ENCODE data around the gene TPRKB. TPM values are rescaled to one million over a fixed set of nuclear protein-coding genes. Genes with fewer than 3 reads are reported as not detected.

Gene TPRKB
- total RNA-seq, 6 donors from 2014 or later: 4.7 to 19.0 (median 13.4) TPM

DNA sequence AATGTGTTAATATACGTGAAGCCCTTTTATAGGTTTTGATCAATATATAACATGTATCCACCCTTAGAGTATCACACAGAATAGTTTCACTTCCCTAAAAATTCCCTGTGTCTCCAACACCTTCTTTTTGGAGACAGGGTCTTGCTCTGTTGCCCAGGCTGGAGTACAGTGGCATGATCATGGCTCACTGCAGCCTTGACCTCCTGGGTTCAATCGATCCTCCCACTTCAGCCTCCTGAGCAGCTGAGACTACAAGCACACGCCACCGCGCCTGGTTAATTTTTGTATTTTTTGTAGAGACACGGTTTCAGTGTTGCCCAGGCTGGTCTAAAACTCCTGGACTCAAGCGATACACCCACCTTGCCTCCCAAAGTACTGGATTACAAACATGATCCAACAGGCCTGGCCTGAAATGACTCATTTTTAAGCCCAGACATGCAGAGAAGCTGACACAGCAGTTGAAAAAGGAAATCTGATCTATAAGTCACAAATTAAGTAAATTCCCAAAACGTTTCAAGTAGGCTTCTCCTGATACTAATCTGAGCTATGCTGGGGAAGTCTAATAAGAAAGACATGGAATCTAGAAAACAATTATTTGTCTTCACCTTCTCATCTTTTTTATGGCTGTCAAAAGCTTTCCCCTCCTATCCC lies 39.8 kb upstream of the TPRKB start:
- TF ChIP-seq POLR2AphosphoS5 (IDR thresholded peaks at IDR 0.05) (no peak), POLR2A (IDR thresholded peaks at IDR 0.05) (no peak), EP300 (IDR thresholded peaks at IDR 0.05) (no peak)
- TF ChIP-seq, protein P1, sequence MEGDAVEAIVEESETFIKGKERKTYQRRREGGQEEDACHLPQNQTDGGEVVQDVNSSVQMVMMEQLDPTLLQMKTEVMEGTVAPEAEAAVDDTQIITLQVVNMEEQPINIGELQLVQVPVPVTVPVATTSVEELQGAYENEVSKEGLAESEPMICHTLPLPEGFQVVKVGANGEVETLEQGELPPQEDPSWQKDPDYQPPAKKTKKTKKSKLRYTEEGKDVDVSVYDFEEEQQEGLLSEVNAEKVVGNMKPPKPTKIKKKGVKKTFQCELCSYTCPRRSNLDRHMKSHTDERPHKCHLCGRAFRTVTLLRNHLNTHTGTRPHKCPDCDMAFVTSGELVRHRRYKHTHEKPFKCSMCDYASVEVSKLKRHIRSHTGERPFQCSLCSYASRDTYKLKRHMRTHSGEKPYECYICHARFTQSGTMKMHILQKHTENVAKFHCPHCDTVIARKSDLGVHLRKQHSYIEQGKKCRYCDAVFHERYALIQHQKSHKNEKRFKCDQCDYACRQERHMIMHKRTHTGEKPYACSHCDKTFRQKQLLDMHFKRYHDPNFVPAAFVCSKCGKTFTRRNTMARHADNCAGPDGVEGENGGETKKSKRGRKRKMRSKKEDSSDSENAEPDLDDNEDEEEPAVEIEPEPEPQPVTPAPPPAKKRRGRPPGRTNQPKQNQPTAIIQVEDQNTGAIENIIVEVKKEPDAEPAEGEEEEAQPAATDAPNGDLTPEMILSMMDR (IDR thresholded peaks at IDR 0.05): no peak
- Histone ChIP-seq H3K4me1 (peaks cover 13 to 23% (median 16%) of the 10 kb centered on the region in 4 donors), H3K27me3 (no peaks in the 10 kb centered on the region), H3K4me3 (no peak overlapping the region), H3K27ac (no peak overlapping the region), H3K36me3 (peaks cover 14 to 53% (median 25%) of the 10 kb centered on the region in 4 donors), H3K9me3 (no peaks in the 10 kb centered on the region)
- ATAC-seq (ENCODE audit: low FRiP score in 2 of 2) (no peak), DNase-seq (no peak)
- 86 to 88% methylated on average over 8 of the region's 8 CpGs for WGBS, 2 donors

DNA sequence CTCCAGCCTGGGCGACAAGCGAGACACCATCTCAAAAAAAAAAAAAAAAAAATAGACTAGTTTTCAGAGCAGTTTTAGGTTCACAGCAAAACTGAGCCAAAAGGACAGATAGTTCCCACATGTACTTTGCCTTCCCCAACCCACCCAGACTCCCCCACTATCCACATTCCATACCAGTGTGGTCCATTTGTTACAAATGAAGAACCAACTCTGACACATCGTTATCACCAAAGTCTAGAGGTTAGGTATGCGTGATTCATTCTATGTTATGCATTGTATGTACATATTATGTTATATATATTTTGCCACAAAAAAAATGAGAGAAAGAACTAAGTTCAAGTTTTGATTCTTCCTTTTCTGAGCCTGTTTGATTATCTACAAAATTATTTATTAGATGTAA lies 39.2 kb upstream of the TPRKB start:
- 89% methylated on average over 4 of the region's 4 CpGs for WGBS, 2 donors
- Histone ChIP-seq H3K4me3 (no peak overlapping the region), H3K4me1 (peaks cover 13 to 23% (median 16%) of the 10 kb centered on the region in 4 donors), H3K27me3 (no peaks in the 10 kb centered on the region), H3K36me3 (peaks cover 14 to 57% (median 27%) of the 10 kb centered on the region in 4 donors), H3K27ac (no peak overlapping the region), H3K9me3 (no peaks in the 10 kb centered on the region)
- TF ChIP-seq, protein P1 (IDR thresholded peaks at IDR 0.05): no peak
- TF ChIP-seq EP300 (IDR thresholded peaks at IDR 0.05): no peak
- no peak for TF ChIP-seq POLR2AphosphoS5 (IDR thresholded peaks at IDR 0.05)
- no peak for TF ChIP-seq POLR2A (IDR thresholded peaks at IDR 0.05)
- DNase-seq (no peak), ATAC-seq (ENCODE audit: low FRiP score in 2 of 2) (no peak)

DNA sequence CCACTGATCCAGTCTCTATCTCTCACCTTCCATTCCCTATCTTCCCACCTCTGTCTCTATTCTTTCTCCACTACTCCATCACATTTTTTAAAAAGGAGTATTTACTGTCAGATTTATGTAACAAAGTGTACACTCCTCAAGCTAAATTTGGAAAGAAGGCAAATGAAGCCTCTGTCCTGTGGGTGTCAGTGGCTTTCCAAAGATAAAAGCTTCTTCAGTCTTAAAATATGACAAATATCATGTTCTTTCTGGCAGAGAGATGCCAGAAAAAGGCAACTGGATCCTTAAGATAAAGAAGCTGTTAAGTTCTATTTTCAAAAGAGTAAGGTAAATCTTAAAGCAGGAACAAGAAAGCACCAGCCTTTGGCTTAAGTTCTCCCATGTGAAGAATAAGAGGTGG lies 35.7 kb upstream of the TPRKB start:
- TF ChIP-seq POLR2AphosphoS5 (IDR thresholded peaks at IDR 0.05) (no peak), EP300 (IDR thresholded peaks at IDR 0.05) (no peak), POLR2A (IDR thresholded peaks at IDR 0.05) (no peak)
- TF ChIP-seq, protein P1 (IDR thresholded peaks at IDR 0.05): no peak
- peaks cover 20 to 88% (median 46%) of the 10 kb centered on the region in 4 donors for H3K36me3 ChIP-seq

DNA sequence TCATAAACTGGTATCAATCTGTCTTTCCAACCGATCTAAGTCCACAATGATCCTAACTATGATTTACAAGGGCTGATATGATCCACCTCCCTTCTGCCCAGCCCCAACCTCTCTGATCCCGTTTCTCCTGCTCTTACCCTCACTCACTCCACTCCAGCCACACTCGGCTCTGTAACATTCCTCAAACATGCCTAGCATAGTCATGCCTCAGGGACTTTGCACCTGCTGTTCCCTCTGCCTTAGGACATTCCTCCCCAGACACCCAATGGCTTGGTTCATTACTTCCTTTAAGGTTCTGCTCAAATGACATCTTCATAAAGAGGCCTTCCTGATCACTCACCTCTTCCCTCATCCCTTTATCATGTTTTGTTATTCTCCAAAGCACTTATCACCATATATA lies 33.6 kb upstream of the TPRKB start:
- TF ChIP-seq POLR2A (IDR thresholded peaks at IDR 0.05): no peak
- TF ChIP-seq EP300 (IDR thresholded peaks at IDR 0.05): no peak
- TF ChIP-seq, protein P1 (IDR thresholded peaks at IDR 0.05): no peak
- no peak for TF ChIP-seq POLR2AphosphoS5 (IDR thresholded peaks at IDR 0.05)
- Histone ChIP-seq H3K9me3 (no peaks in the 10 kb centered on the region), H3K27me3 (no peaks in the 10 kb centered on the region), H3K4me1 (no peaks in the 10 kb centered on the region), H3K36me3 (peaks cover 20 to 90% (median 54%) of the 10 kb centered on the region in 4 donors), H3K27ac (no peak overlapping the region), H3K4me3 (no peak overlapping the region)
- DNase-seq: no peak
- 80 to 91% methylated on average over 3 of the region's 3 CpGs for WGBS, 2 donors
- no peak for ATAC-seq (ENCODE audit: low FRiP score in 2 of 2)

More for the DNA sequence above, 35.7 kb upstream of the TPRKB start:
- no peak overlapping the region for H3K27ac ChIP-seq
- peaks cover 0 to 8% (median under 1%) of the 10 kb centered on the region in 4 donors for H3K4me1 ChIP-seq
- ATAC-seq (ENCODE audit: low FRiP score in 2 of 2) (no peak), DNase-seq (no peak)
- H3K4me3 ChIP-seq: no peak overlapping the region
- no peaks in the 10 kb centered on the region for H3K27me3 ChIP-seq
- H3K9me3 ChIP-seq: no peaks in the 10 kb centered on the region

DNA sequence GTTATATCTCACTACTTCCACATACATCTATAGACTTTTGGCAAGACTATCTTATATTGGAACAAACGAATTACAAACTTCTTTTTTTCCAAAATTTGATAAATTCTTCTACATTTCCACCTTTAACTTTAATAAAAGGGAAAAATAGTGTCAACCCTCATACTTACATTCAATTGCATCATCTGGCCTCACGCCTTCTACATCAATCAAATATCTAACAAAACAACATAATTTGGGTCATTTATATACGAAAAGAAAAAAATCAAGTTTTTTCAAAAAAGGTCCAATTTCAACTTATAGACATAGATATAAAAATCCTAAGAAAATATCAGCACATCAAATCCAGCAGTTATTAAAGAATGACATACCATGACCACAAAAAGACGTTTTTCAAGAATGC lies 29.8 kb upstream of the TPRKB start:
- TF ChIP-seq POLR2AphosphoS5 (IDR thresholded peaks at IDR 0.05) (no peak), POLR2A (IDR thresholded peaks at IDR 0.05) (no peak), EP300 (IDR thresholded peaks at IDR 0.05) (no peak)
- TF ChIP-seq, protein P1 (IDR thresholded peaks at IDR 0.05): no peak
- DNase-seq (no peak), ATAC-seq (ENCODE audit: low FRiP score in 2 of 2) (no peak)
- Histone ChIP-seq H3K27me3 (no peaks in the 10 kb centered on the region), H3K27ac (no peak overlapping the region), H3K4me3 (no peak overlapping the region), H3K4me1 (no peaks in the 10 kb centered on the region), H3K36me3 (peaks cover 24 to 94% (median 54%) of the 10 kb centered on the region in 4 donors), H3K9me3 (no peaks in the 10 kb centered on the region)
- 90 to 92% methylated on average over 4 of the region's 4 CpGs for WGBS, 2 donors
